ENCODE results near the gene MFGE8.

MFGE8 gene

DNA sequence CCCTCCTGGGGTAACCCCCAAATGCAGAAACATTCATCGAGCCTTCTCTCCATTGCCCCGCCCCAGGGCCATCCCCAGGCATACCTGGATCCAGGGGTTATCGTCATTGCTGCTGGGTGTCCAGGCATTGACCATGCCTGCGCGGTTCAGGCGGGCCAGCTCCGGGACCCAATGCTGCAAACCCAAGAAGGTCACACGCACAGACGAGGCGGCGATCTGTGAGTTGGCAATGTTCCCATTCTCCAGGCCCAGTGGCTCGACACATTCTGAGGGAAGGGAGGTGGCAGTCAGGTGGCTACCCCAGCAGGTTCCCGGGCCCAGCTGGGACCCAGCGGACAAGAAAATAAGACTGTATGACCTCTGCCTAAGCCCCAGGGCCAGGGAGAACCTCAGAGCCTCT is 6.1 kb downstream of the MFGE8 start:
- no peak overlapping the region for H3K9ac ChIP-seq
- H3K27ac ChIP-seq: no peak overlapping the region
- no peaks in the 10 kb centered on the region for H3K4me1 ChIP-seq
- TF ChIP-seq, protein P1, sequence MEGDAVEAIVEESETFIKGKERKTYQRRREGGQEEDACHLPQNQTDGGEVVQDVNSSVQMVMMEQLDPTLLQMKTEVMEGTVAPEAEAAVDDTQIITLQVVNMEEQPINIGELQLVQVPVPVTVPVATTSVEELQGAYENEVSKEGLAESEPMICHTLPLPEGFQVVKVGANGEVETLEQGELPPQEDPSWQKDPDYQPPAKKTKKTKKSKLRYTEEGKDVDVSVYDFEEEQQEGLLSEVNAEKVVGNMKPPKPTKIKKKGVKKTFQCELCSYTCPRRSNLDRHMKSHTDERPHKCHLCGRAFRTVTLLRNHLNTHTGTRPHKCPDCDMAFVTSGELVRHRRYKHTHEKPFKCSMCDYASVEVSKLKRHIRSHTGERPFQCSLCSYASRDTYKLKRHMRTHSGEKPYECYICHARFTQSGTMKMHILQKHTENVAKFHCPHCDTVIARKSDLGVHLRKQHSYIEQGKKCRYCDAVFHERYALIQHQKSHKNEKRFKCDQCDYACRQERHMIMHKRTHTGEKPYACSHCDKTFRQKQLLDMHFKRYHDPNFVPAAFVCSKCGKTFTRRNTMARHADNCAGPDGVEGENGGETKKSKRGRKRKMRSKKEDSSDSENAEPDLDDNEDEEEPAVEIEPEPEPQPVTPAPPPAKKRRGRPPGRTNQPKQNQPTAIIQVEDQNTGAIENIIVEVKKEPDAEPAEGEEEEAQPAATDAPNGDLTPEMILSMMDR (IDR thresholded peaks at IDR 0.05): no peak
- no peaks in the 10 kb centered on the region for H3K79me2 ChIP-seq
- H3K9me3 ChIP-seq (ENCODE audit: control insufficient read depth, low read length): no peaks in the 10 kb centered on the region
- no peak overlapping the region for H3K4me3 ChIP-seq (ENCODE audit: low read depth, low read length)
- H3K36me3 ChIP-seq (ENCODE audit: control insufficient read depth, insufficient read depth, low read length): no peaks in the 10 kb centered on the region
- no peaks in the 10 kb centered on the region for H3K27me3 ChIP-seq (ENCODE audit: control insufficient read depth, insufficient read depth, low read length)
- no peak overlapping the region for H3K4me2 ChIP-seq (ENCODE audit: low read length)
- no peak overlapping the region for H2AFZ ChIP-seq

GRCh38 chr15:88906551-88906950 is 6.6 kb downstream of the MFGE8 start:
- no peaks in the 10 kb centered on the region for H3K4me1 ChIP-seq

GRCh38 chr15:88906130-88906529 is 7.0 kb downstream of the MFGE8 start:
- TF ChIP-seq, protein P1 (IDR thresholded peaks at IDR 0.05): no peak
- H3K27ac ChIP-seq: no peak overlapping the region
- H3K4me3 ChIP-seq (ENCODE audit: low read depth, low read length): no peak overlapping the region
- no peaks in the 10 kb centered on the region for H3K36me3 ChIP-seq (ENCODE audit: control insufficient read depth, insufficient read depth, low read length)
- H3K4me1 ChIP-seq: no peaks in the 10 kb centered on the region
- H3K27me3 ChIP-seq (ENCODE audit: control insufficient read depth, insufficient read depth, low read length): no peaks in the 10 kb centered on the region
- no peak overlapping the region for H3K9ac ChIP-seq
- H3K4me2 ChIP-seq (ENCODE audit: low read length): no peak overlapping the region
- H3K79me2 ChIP-seq: no peaks in the 10 kb centered on the region
- no peak overlapping the region for H2AFZ ChIP-seq
- no peaks in the 10 kb centered on the region for H3K9me3 ChIP-seq (ENCODE audit: control insufficient read depth, low read length)

More at GRCh38 chr15:88906551-88906950, 6.6 kb downstream of the MFGE8 start:
- Histone ChIP-seq H3K79me2 (no peaks in the 10 kb centered on the region), H3K9me3 (ENCODE audit: control insufficient read depth, low read length) (no peaks in the 10 kb centered on the region), H3K36me3 (ENCODE audit: control insufficient read depth, insufficient read depth, low read length) (no peaks in the 10 kb centered on the region), H3K4me2 (ENCODE audit: low read length) (no peak overlapping the region), H3K27ac (no peak overlapping the region), H3K9ac (no peak overlapping the region), H2AFZ (no peak overlapping the region), H3K27me3 (ENCODE audit: control insufficient read depth, insufficient read depth, low read length) (no peaks in the 10 kb centered on the region), H3K4me3 (ENCODE audit: low read depth, low read length) (no peak overlapping the region)
- TF ChIP-seq, protein P1 (IDR thresholded peaks at IDR 0.05): no peak

DNA sequence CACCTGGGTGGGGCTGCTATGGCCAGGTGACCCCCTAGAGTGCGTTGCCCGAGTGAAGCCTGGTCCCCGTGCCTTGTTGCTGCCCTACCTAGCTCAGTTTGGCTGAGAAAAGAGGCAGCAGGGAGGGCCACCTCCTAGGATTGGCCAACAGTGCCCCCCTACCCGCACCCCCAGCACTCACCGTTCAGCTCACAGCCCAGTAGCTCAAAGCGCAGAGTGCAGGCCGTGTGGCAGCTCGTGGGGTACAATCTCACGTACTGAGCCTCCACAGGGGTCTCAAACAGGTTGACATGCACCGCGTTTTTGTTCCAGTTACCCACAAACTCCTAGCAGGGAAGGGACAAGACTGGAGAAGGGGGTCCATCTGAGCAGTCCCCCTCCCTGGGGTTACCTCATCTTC is 7.6 kb downstream of the MFGE8 start:
- TF ChIP-seq, protein P1 (IDR thresholded peaks at IDR 0.05): no peak
- H3K9me3 ChIP-seq (ENCODE audit: control insufficient read depth, low read length): no peaks in the 10 kb centered on the region
- no peak overlapping the region for H3K27ac ChIP-seq
- H3K36me3 ChIP-seq (ENCODE audit: control insufficient read depth, insufficient read depth, low read length): no peaks in the 10 kb centered on the region
- H3K4me2 ChIP-seq (ENCODE audit: low read length): no peak overlapping the region
- H3K79me2 ChIP-seq: no peaks in the 10 kb centered on the region
- H3K27me3 ChIP-seq (ENCODE audit: control insufficient read depth, insufficient read depth, low read length): no peaks in the 10 kb centered on the region
- H3K9ac ChIP-seq: no peak overlapping the region
- no peak overlapping the region for H3K4me3 ChIP-seq (ENCODE audit: low read depth, low read length)
- H2AFZ ChIP-seq: no peak overlapping the region
- H3K4me1 ChIP-seq: no peaks in the 10 kb centered on the region

- no peaks in the 10 kb centered on the region for H3K36me3 ChIP-seq (ENCODE audit: control insufficient read depth, insufficient read depth, low read length)
These were observed 8.4 kb downstream of the MFGE8 start for GRCh38 chr15:88904624-88905327.

More at GRCh38 chr15:88904624-88905327, 8.4 kb downstream of the MFGE8 start:
- Histone ChIP-seq H3K4me1 (no peaks in the 10 kb centered on the region), H3K27me3 (ENCODE audit: control insufficient read depth, insufficient read depth, low read length) (no peaks in the 10 kb centered on the region), H2AFZ (peak overlapping the region; percentile 17), H3K9ac (no peak overlapping the region), H3K27ac (no peak overlapping the region), H3K9me3 (ENCODE audit: control insufficient read depth, low read length) (no peaks in the 10 kb centered on the region), H3K79me2 (no peaks in the 10 kb centered on the region), H3K4me3 (ENCODE audit: low read depth, low read length) (no peak overlapping the region), H3K4me2 (ENCODE audit: low read length) (no peak overlapping the region)
- TF ChIP-seq, protein P1 (IDR thresholded peaks at IDR 0.05): peak; percentile 87
